K562 (cell line): ENCODE measurements around the gene LMCD1. TPM values are rescaled to one million over a fixed set of nuclear protein-coding genes. Genes with fewer than 3 reads are reported as not detected.

ENCODE experiments used
- ATAC-seq: fragments of 200-7000 bp; cut with Tn5 transposase; 3 replicates; pipeline ENCODE4 v1.9.1; 2020; ENCODE audit warnings: moderate library complexity
- BruUV-seq: library from RNA; stranded (reverse); fragments of 400-500 nt; replicated peaks from 2 replicates; lab custom pipeline; 2021; lab: Mats Ljungman, UMichigan
- CTCF ChIA-PET: fragments of 300-600 bp; formaldehyde crosslinking; extraction: SDS; loops from one replicate; lab custom pipeline; 2021; ENCODE audit warnings: low intra/inter-chr PET ratio; lab: Yijun Ruan, JAX
- POLR2A ChIA-PET: fragments of 300-600, 350-650 bp; sonication (Branson Sonifier 250); formaldehyde crosslinking; extraction: SDS; loops from one replicate; lab custom pipeline; 2021; ENCODE audit warnings: antibody characterized with exemption, inconsistent platforms; lab: Yijun Ruan, JAX
- DNase-seq, 4 experiments: peaks; one replicate each; pipeline versions ENCODE4 v3.0.0 to v3.0.0-alpha.2; 2011 to 2018; ENCODE audit warnings: low spot score in 3 of 4, mixed read lengths in 3 of 4; ENCODE audit errors: extremely low read depth in 1 of 4
- FAIRE-seq: peaks from 2 replicates; lab custom pipeline; 2011; peaks lifted over from hg19 to GRCh38; lab: Jason Lieb, UNC
- H2AFZ ChIP-seq: 2 replicates; pipeline ENCODE4 v1.6.0; 2011; ENCODE audit warnings: low read depth, low read length, control low read depth, inconsistent platforms
- H3K27ac ChIP-seq: fragments of 200-600 bp; 3 replicates; pipeline ENCODE4 v1.8.0; 2011; ENCODE audit warnings: low read depth, mild to moderate bottlenecking, control low read depth, inconsistent platforms, low read length, moderate library complexity, mixed read lengths; ENCODE audit errors: extremely low read depth
- H3K27me3 ChIP-seq, 2 experiments: fragments of 300-600 bp in 1 of 2; 2 replicates in 1 of 2; 3 replicates in 1 of 2; pipeline versions ENCODE4 v1.6.0 to v1.8.0; 2011; ENCODE audit warnings: inconsistent platforms in 2 of 2, low read length in 2 of 2, mild to moderate bottlenecking in 1 of 2, mixed read lengths in 1 of 2, moderate library complexity in 1 of 2; ENCODE audit not compliant: control insufficient read depth in 2 of 2, insufficient read depth in 2 of 2
- H3K36me3 ChIP-seq: fragments of 300-600 bp; 3 replicates; pipeline ENCODE4 v1.8.0; 2011; ENCODE audit warnings: mild to moderate bottlenecking, low read length, inconsistent platforms; ENCODE audit not compliant: control insufficient read depth, insufficient read depth
- H3K4me1 ChIP-seq, 2 experiments: fragments of 200-600 bp in 1 of 2; replicated peaks in 1 of 2; 2 replicates in 1 of 2; 3 replicates in 1 of 2; pipeline versions ENCODE4 v1.5.1 to v1.8.0; 2011; ENCODE audit warnings: inconsistent platforms in 2 of 2, low read length in 2 of 2, mild to moderate bottlenecking in 1 of 2, mixed read lengths in 1 of 2, moderate library complexity in 1 of 2; ENCODE audit not compliant: control insufficient read depth in 2 of 2, insufficient read depth in 2 of 2
- H3K4me2 ChIP-seq: 2 replicates; pipeline ENCODE4 v1.6.1; 2011; ENCODE audit warnings: low read length, control low read depth, inconsistent platforms, mixed read lengths; ENCODE audit not compliant: insufficient read depth
- H3K4me3 ChIP-seq: fragments of 200-600 bp; sonication (generic), shearing (Covaris generic); 2 replicates; pipeline ENCODE4 v1.5.1; 2016; ENCODE audit warnings: control low read depth, inconsistent platforms
- H3K79me2 ChIP-seq: fragments of 200-600 bp; 3 replicates; pipeline ENCODE4 v1.8.0; 2011; ENCODE audit warnings: low read length, inconsistent platforms; ENCODE audit not compliant: control insufficient read depth, insufficient read depth
- H3K9ac ChIP-seq, 2 experiments: 2 replicates each; pipeline versions ENCODE4 v1.6.0 to v1.6.1; 2011; ENCODE audit warnings: low read depth in 2 of 2, low read length in 2 of 2, control low read depth in 1 of 2, inconsistent platforms in 1 of 2, mild to moderate bottlenecking in 1 of 2, mixed read lengths in 1 of 2; ENCODE audit not compliant: insufficient read depth in 1 of 2
- H3K9me1 ChIP-seq: one replicate; pipeline ENCODE4 v1.6.0; 2011; ENCODE audit warnings: inconsistent platforms, mild to moderate bottlenecking, low read length, moderate library complexity; ENCODE audit not compliant: control insufficient read depth, insufficient read depth
- H3K9me3 ChIP-seq: replicated peaks from 2 replicates; pipeline ENCODE4 v1.5.1; 2011; ENCODE audit warnings: low read depth, low read length, inconsistent platforms; ENCODE audit not compliant: control insufficient read depth, insufficient read depth
- H4K20me1 ChIP-seq: replicated peaks from 2 replicates; pipeline ENCODE4 v1.6.1; 2011; ENCODE audit warnings: low read length, inconsistent platforms, mixed read lengths; ENCODE audit not compliant: control insufficient read depth, insufficient read depth
- ARID2 ChIP-seq: fragments of 450-650 bp; IDR thresholded peaks from 2 replicates; pipeline ENCODE4 v1.6.1; 2017; ENCODE audit warnings: antibody characterized with exemption, mild to moderate bottlenecking
- FOXO4 ChIP-seq: fragments of 450-650 bp; formaldehyde crosslinking; IDR thresholded peaks from 2 replicates; pipeline ENCODE4 v1.4.0; 2020; ENCODE audit warnings: mild to moderate bottlenecking, moderate library complexity
- SNIP1 ChIP-seq: fragments of 450-650 bp; IDR thresholded peaks from 2 replicates; pipeline ENCODE4 v1.7.1; 2017; ENCODE audit warnings: low read depth, mild to moderate bottlenecking
- ZNF280B ChIP-seq: fragments of 250-450 bp; sonication (Bioruptor Pico); IDR thresholded peaks from 2 replicates; pipeline ENCODE4 v1.5.1; 2021; ENCODE audit warnings: mild to moderate bottlenecking
- WGBS: fragments of 100-300 bp; shearing (Covaris generic); methylation state at CpG from one replicate; pipeline ENCODE4 v1.1.6; 2016; ENCODE audit warnings: low coverage, mixed read lengths; ENCODE audit not compliant: insufficient coverage; ENCODE audit errors: missing lambda C conversion rate; 5-methylcytosine and 5-hydroxymethylcytosine counted together
- in situ Hi-C: fragments of 300-500 bp; cut with MboI; formaldehyde crosslinking; loops from 4 replicates; pipeline ENCODE4 v1.15.0; 2018; ENCODE audit warnings: inconsistent platforms, mixed read lengths
- intact Hi-C: fragments of 100-400 bp; cut with micrococcal nuclease; formaldehyde crosslinking; loops from 2 replicates; pipeline ENCODE4 v1.14.2; 2022
- polyA plus RNA-seq, 8 experiments: library from polyadenylated mRNA; depleted of rRNA in 4 of 8; stranded (reverse) in 5 of 8; unstranded in 3 of 8; fragments of >200 nt; fragmentation: Nextera tagmentation in 2 of 8; fragmentation: Illumina TruSeq in 1 of 8; extraction: Ambion mirVana in 2 of 8; extraction: Trizol in 1 of 8; gene quantifications; 2 replicates each; pipeline versions ENCODE4 v1.2.1 to v1.2.3, GENCODE V29; 2011 to 2014; ENCODE audit warnings: inconsistent platforms in 1 of 8, missing spikeins in 1 of 8
- total RNA-seq, 7 experiments: library from RNA; depleted of rRNA in 6 of 7; stranded (reverse); fragments of >200 nt in 6 of 7; fragmentation: Illumina TruSeq in 2 of 7; extraction: Trizol in 2 of 7; gene quantifications; 2 replicates each; pipeline versions ENCODE4 v1.2.1 to v1.2.3, GENCODE V29; 2011 to 2021; ENCODE audit warnings: low replicate concordance in 1 of 7

Gene LMCD1
- total and polyA plus RNA-seq, 9 of the 15 experiments (the other 6 are each of a cell fraction or from before 2014, with no cell fraction given) = 0.60 TPM; not detected in 8

GRCh38 chr3:8452112-8452511 is 49.5 kb upstream of the LMCD1 start:
- Histone ChIP-seq H3K9me1 (no peaks in the 10 kb centered on the region), H3K9me3 (no peaks in the 10 kb centered on the region), H3K4me1 (no peaks in the 10 kb centered on the region), H4K20me1 (no peaks in the 10 kb centered on the region)
- CTCF ChIA-PET = no interaction called here
- ATAC-seq = no peak
- TF ChIP-seq SNIP1 = no peak
- TF ChIP-seq ZNF280B (CRISPR knock-in tag) = no peak
- no peak for TF ChIP-seq ARID2
- TF ChIP-seq FOXO4 (CRISPR knock-in tag) = no peak
- TF ChIP-seq, all 486 proteins: peak for 0
- no TSS peak for BruUV-seq
- H3K36me3 ChIP-seq = no peaks in the 10 kb centered on the region
- intact Hi-C loops (no loop called here), in situ Hi-C loops (no loop called here)
- H3K27me3 ChIP-seq = no peaks in the 10 kb centered on the region
- no peak overlapping the region for H3K4me3 ChIP-seq
- FAIRE-seq (no peak), DNase-seq (no peak)
- H2AFZ ChIP-seq = no peak overlapping the region
- H3K9ac ChIP-seq = no peak overlapping the region
- no peak overlapping the region for H3K4me2 ChIP-seq
- H3K79me2 ChIP-seq = no peaks in the 10 kb centered on the region
- POLR2A ChIA-PET = interaction anchor here (1.1 kb wide), 1 partner anchor 10 kb away, joined by 3 read pairs; no protein-coding TSS in a partner anchor
- H3K27ac ChIP-seq = no peak overlapping the region
- 1% methylated on average over 4 of the region's 4 CpGs for WGBS
